ENCODE results near the gene SMCP. TPM values are rescaled to one million over a fixed set of nuclear protein-coding genes. Genes with fewer than 3 reads are reported as not detected.

Gene SMCP
- total RNA-seq, 1 donor from 2014 or later: not detected

- no peak for DNase-seq (ENCODE audit: low spot score)
- intact Hi-C loops (cut with DNase I): no loop called here
Measured at GRCh38 chr1:152884966-152885624, 7.0 kb downstream of the SMCP start.

GRCh38 chr1:152886085-152886484, 8.0 kb downstream of the SMCP start:
- DNase-seq (ENCODE audit: low spot score): no peak
- intact Hi-C loops (cut with DNase I): no loop called here

GRCh38 chr1:152886758-152887409, 8.8 kb downstream of the SMCP start:
- DNase-seq (ENCODE audit: low spot score): no peak
- intact Hi-C loops (cut with DNase I): no loop called here

GRCh38 chr1:152888126-152888525, 10.0 kb downstream of the SMCP start:
- intact Hi-C loops (cut with DNase I): no loop called here
- DNase-seq (ENCODE audit: low spot score): no peak

GRCh38 chr1:152899027-152899426, 20.9 kb downstream of the SMCP start:
- DNase-seq (ENCODE audit: low spot score): no peak
- intact Hi-C loops (cut with DNase I): no loop called here

- intact Hi-C loops (cut with DNase I): no loop called here
- no peak for DNase-seq (ENCODE audit: low spot score)
Measured at GRCh38 chr1:152899883-152900282, 21.8 kb downstream of the SMCP start.

- intact Hi-C loops (cut with DNase I): no loop called here
- DNase-seq (ENCODE audit: low spot score): no peak
Measured at GRCh38 chr1:152901631-152902030, 23.5 kb downstream of the SMCP start.

- no peak for DNase-seq (ENCODE audit: low spot score)
- intact Hi-C loops (cut with DNase I): no loop called here
Measured at GRCh38 chr1:152902636-152903035, 24.5 kb downstream of the SMCP start.

GRCh38 chr1:152904688-152905440, 26.7 kb downstream of the SMCP start:
- intact Hi-C loops (cut with DNase I): no loop called here
- no peak for DNase-seq (ENCODE audit: low spot score)

GRCh38 chr1:152906023-152906565, 28.0 kb downstream of the SMCP start:
- no peak for DNase-seq (ENCODE audit: low spot score)
- intact Hi-C loops (cut with DNase I): no loop called here

GRCh38 chr1:152907686-152908601, 29.8 kb downstream of the SMCP start, which contains the start of gene IVL:
Gene IVL (plus strand): TSS chr1:152908546. CDS start chr1:152909798, 1,252 bp downstream.
- DNase-seq (ENCODE audit: low spot score): no peak
- intact Hi-C loops (cut with DNase I): no loop called here

GRCh38 chr1:152909206-152909605, 31.1 kb downstream of the SMCP start:
- intact Hi-C loops (cut with DNase I): no loop called here
- DNase-seq (ENCODE audit: low spot score): no peak

- intact Hi-C loops (cut with DNase I): no loop called here
- no peak for DNase-seq (ENCODE audit: low spot score)
Measured at GRCh38 chr1:152912471-152912870, 34.3 kb downstream of the SMCP start.

- no peak for DNase-seq (ENCODE audit: low spot score)
- intact Hi-C loops (cut with DNase I): no loop called here
Measured at GRCh38 chr1:152912900-152913299, 34.8 kb downstream of the SMCP start.

- DNase-seq (ENCODE audit: low spot score): no peak
- intact Hi-C loops (cut with DNase I): no loop called here
Measured at GRCh38 chr1:152917794-152918193, 39.7 kb downstream of the SMCP start.

GRCh38 chr1:152919071-152919470, 40.9 kb downstream of the SMCP start:
- no peak for DNase-seq (ENCODE audit: low spot score)
- intact Hi-C loops (cut with DNase I): no loop called here

GRCh38 chr1:152924191-152924590, 46.1 kb downstream of the SMCP start:
- no peak for DNase-seq (ENCODE audit: low spot score)
- intact Hi-C loops (cut with DNase I): no loop called here

- intact Hi-C loops (cut with DNase I): no loop called here
- DNase-seq (ENCODE audit: low spot score): no peak
Measured at GRCh38 chr1:152926091-152926490, 48.0 kb downstream of the SMCP start.

GRCh38 chr1:152928671-152929070, 50.5 kb downstream of the SMCP start:
- intact Hi-C loops (cut with DNase I): no loop called here
- DNase-seq (ENCODE audit: low spot score): no peak
